Astrocyte (in vitro differentiated cells and primary cell): ENCODE data around the gene ZNF526. TPM values are rescaled to one million over a fixed set of nuclear protein-coding genes. Genes with fewer than 3 reads are reported as not detected.

Source experiments
- DNase-seq: peaks from one replicate; pipeline ENCODE4 v3.0.0-alpha.2; 2010; ENCODE audit warnings: low read depth
- FAIRE-seq: peaks from 2 replicates; lab custom pipeline; 2011; peaks lifted over from hg19 to GRCh38; lab: Jason Lieb, UNC
- H2AFZ ChIP-seq: 2 replicates; pipeline ENCODE4 v1.6.0; 2012; ENCODE audit warnings: low read depth, low read length, inconsistent platforms
- H3K27ac ChIP-seq: 2 replicates; pipeline ENCODE4 v1.5.1; 2011; ENCODE audit warnings: low read depth, low read length, inconsistent platforms
- H3K27me3 ChIP-seq: 2 replicates; pipeline ENCODE4 v1.6.0; 2011; ENCODE audit warnings: low read length, inconsistent platforms; ENCODE audit not compliant: insufficient read depth
- H3K36me3 ChIP-seq: 2 replicates; pipeline ENCODE4 v1.5.1; 2011; ENCODE audit warnings: low read length, inconsistent platforms; ENCODE audit not compliant: insufficient read depth
- H3K4me1 ChIP-seq: 2 replicates; pipeline ENCODE4 v1.5.1; 2011; ENCODE audit warnings: low read length, inconsistent platforms; ENCODE audit not compliant: insufficient read depth
- H3K4me2 ChIP-seq: 2 replicates; pipeline ENCODE4 v1.6.0; 2012; ENCODE audit warnings: low read length, inconsistent platforms
- H3K4me3 ChIP-seq: 2 replicates; pipeline ENCODE4 v1.5.1; 2011; ENCODE audit warnings: low read depth, mild to moderate bottlenecking, low read length, inconsistent platforms; ENCODE audit not compliant: insufficient read depth
- H3K79me2 ChIP-seq: 2 replicates; pipeline ENCODE4 v1.6.0; 2012; ENCODE audit warnings: mild to moderate bottlenecking, low read length, inconsistent platforms; ENCODE audit not compliant: insufficient read depth
- H3K9ac ChIP-seq: 2 replicates; pipeline ENCODE4 v1.6.0; 2012; ENCODE audit warnings: mild to moderate bottlenecking, low read length, inconsistent platforms
- H3K9me3 ChIP-seq: 2 replicates; pipeline ENCODE4 v1.5.1; 2012; ENCODE audit warnings: low read depth, mild to moderate bottlenecking, low read length, inconsistent platforms; ENCODE audit not compliant: insufficient read depth
- H4K20me1 ChIP-seq: 2 replicates; pipeline ENCODE4 v1.6.0; 2012; ENCODE audit warnings: low read length, inconsistent platforms; ENCODE audit not compliant: insufficient read depth
- H3K27ac Mint-ChIP-seq: one replicate; pipeline ENCODE4 v1.8.0; 2021; ENCODE audit warnings: mild to moderate bottlenecking, mixed read lengths; ENCODE audit not compliant: unreplicated experiment
- H3K27me3 Mint-ChIP-seq: one replicate; pipeline ENCODE4 v1.8.0; 2021; ENCODE audit warnings: low read depth, mixed read lengths; ENCODE audit not compliant: unreplicated experiment
- H3K36me3 Mint-ChIP-seq: one replicate; pipeline ENCODE4 v1.8.0; 2021; ENCODE audit warnings: low read depth, mixed read lengths; ENCODE audit not compliant: unreplicated experiment
- H3K4me1 Mint-ChIP-seq: one replicate; pipeline ENCODE4 v1.8.0; 2021; ENCODE audit warnings: low read depth, mixed read lengths; ENCODE audit not compliant: unreplicated experiment
- H3K4me3 Mint-ChIP-seq: one replicate; pipeline ENCODE4 v1.8.0; 2021; ENCODE audit warnings: mild to moderate bottlenecking, moderate library complexity, mixed read lengths; ENCODE audit not compliant: unreplicated experiment
- H3K9me3 Mint-ChIP-seq: one replicate; pipeline ENCODE4 v1.8.0; 2021; ENCODE audit warnings: mild to moderate bottlenecking, mixed read lengths; ENCODE audit not compliant: unreplicated experiment
- EZH2 ChIP-seq: IDR thresholded peaks from 2 replicates; pipeline ENCODE4 v1.6.1; 2012; ENCODE audit warnings: mild to moderate bottlenecking, low read length, inconsistent platforms; ENCODE audit not compliant: insufficient read depth
- total RNA-seq: library from RNA; stranded (reverse); gene quantifications from 2 replicates; pipeline ENCODE4 v1.2.1, GENCODE V29; 2021
- TF ChIP-seq, protein P1 (sequence below): IDR thresholded peaks from 2 replicates; pipeline ENCODE4 v1.5.1; 2011; ENCODE audit warnings: low read depth, mild to moderate bottlenecking, inconsistent platforms, low read length, moderate library complexity; ENCODE audit not compliant: insufficient read depth

The ZNF526 gene
- total RNA-seq, 1 donor from 2014 or later, result 20.2 TPM

DNA sequence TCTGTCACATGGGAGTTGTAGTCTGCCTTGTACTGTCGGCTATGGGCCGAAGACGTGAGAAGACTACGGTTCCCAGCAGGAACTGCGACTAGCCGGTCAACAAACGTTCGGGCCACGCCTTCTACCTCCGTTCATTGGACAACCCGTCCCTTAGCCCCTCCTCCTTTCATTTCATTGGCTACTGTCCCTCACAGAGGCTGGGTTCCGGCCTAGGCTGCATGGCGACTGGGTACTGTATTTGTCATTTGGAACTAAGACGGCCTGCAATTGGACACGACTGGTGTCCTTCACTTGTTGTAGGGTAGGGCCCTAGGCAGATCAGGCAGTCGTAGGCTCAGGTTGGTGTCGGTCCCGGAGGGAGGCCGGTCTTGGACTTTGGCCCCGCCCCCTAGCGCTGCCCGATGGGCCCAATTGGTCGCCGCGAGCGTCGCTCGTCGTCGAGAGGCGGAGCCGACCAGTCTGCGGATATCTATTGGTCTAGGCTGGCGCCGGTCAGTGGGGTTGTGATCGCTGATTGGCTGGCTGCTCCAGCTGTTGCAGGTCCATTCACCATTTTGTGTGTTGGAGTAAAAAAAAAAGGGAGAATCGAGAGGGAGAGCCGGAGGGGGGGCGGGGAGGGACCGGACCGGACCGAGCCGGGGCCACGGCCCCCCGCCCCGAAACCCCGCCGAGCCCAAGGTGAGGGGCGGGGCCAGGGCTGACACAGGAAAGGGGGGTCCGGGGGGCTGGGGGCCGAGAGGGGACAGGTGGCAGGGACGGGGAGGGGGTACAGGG, 48.8 kb downstream of the ZNF526 start, which contains the start of gene CIC:
CIC (plus strand) TSS at position 549 of the 774 bp plus-strand sequence. CDS start 2,532 bp downstream, outside the sequence.
- no peaks in the 10 kb centered on the region for H4K20me1 ChIP-seq
- Mint-ChIP-seq H3K36me3 (peaks cover 4% of the 10 kb centered on the region), H3K27ac (peak within 1 kb of the TSS; percentile 92), H3K4me1 (peaks cover 15% of the 10 kb centered on the region), H3K4me3 (peak within 1 kb of the TSS; percentile 86), H3K9me3 (no peaks in the 10 kb centered on the region), H3K27me3 (no peaks in the 10 kb centered on the region)
- peak within 1 kb of the TSS; percentile 100 for H3K27ac ChIP-seq
- H3K9me3 ChIP-seq, result no peaks in the 10 kb centered on the region
- peak within 1 kb of the TSS; percentile 100 for H3K4me2 ChIP-seq
- H3K36me3 ChIP-seq, result no peaks in the 10 kb centered on the region
- no peaks in the 10 kb centered on the region for H3K27me3 ChIP-seq
- H2AFZ ChIP-seq, result peak within 1 kb of the TSS; percentile 84
- FAIRE-seq, result peak; percentile 97
- H3K4me3 ChIP-seq, result peak within 1 kb of the TSS; percentile 86
- no peak for TF ChIP-seq EZH2
- TF ChIP-seq, protein P1, sequence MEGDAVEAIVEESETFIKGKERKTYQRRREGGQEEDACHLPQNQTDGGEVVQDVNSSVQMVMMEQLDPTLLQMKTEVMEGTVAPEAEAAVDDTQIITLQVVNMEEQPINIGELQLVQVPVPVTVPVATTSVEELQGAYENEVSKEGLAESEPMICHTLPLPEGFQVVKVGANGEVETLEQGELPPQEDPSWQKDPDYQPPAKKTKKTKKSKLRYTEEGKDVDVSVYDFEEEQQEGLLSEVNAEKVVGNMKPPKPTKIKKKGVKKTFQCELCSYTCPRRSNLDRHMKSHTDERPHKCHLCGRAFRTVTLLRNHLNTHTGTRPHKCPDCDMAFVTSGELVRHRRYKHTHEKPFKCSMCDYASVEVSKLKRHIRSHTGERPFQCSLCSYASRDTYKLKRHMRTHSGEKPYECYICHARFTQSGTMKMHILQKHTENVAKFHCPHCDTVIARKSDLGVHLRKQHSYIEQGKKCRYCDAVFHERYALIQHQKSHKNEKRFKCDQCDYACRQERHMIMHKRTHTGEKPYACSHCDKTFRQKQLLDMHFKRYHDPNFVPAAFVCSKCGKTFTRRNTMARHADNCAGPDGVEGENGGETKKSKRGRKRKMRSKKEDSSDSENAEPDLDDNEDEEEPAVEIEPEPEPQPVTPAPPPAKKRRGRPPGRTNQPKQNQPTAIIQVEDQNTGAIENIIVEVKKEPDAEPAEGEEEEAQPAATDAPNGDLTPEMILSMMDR, result no peak
- H3K9ac ChIP-seq, result peak within 1 kb of the TSS; percentile 95
- peaks cover 25% of the 10 kb centered on the region for H3K4me1 ChIP-seq
- peak; percentile 100 for DNase-seq
- peaks cover 46% of the 10 kb centered on the region for H3K79me2 ChIP-seq

DNA sequence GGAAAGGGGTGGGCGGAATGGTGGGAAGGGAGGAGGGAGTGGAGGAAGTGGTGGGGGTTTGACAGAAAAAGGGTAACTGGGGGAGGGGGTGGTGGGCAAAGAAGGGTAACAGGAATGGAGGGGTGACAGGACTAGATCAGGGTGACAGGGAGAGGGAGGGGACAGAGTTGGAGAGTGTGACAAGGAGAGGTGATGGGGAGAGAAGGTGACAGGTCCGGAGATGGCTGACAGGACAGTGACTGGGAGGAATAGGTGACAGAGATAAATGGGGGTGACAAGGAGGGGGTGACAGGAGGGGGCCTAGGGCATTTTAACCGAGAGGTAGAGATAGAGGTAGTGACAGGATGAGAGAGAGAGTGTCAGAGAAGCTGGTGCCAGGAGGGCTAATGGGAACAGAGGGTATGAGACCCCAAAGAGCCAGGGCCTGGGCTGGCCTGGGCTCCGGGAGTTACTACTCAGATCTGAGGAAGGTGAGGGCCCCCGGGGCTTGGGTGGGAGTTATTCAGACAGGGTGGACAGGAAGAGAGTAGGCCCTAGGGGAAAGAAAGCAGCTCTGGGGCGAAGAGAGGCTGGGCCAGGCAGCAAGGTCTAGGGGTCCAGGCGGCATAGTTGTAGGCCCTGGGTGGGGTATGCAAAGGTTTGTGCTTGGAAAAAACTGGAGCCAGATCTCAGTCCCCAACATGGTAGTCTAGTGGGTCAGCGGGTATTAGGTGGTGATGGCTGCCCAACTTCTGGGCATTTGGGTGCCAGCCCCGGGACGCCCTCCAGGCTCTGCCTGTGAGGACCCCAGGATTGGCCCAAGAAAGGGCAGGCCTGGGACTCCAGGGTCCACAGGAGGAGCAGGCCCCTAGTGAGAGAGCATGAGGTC, 49.6 kb downstream of the ZNF526 start:
- FAIRE-seq (no peak), DNase-seq (no peak)
- Histone ChIP-seq H3K79me2 (peaks cover 54% of the 10 kb centered on the region), H2AFZ (no peak overlapping the region), H3K4me1 (peaks cover 25% of the 10 kb centered on the region), H4K20me1 (peaks cover 8% of the 10 kb centered on the region), H3K9ac (peak overlapping the region; percentile 95), H3K36me3 (peaks cover under 1% of the 10 kb centered on the region), H3K9me3 (no peaks in the 10 kb centered on the region), H3K4me2 (peak overlapping the region; percentile 100), H3K27me3 (no peaks in the 10 kb centered on the region), H3K4me3 (peak overlapping the region; percentile 86), H3K27ac (peak overlapping the region; percentile 92)
- no peaks in the 10 kb centered on the region for H3K27me3 Mint-ChIP-seq
- H3K4me3 Mint-ChIP-seq, result peak overlapping the region; percentile 86
- H3K4me1 Mint-ChIP-seq, result peaks cover 17% of the 10 kb centered on the region
- H3K36me3 Mint-ChIP-seq, result peaks cover 4% of the 10 kb centered on the region
- peak overlapping the region; percentile 92 for H3K27ac Mint-ChIP-seq
- TF ChIP-seq, protein P1, result no peak
- TF ChIP-seq EZH2, result no peak
- H3K9me3 Mint-ChIP-seq, result no peaks in the 10 kb centered on the region
